ENCODE results near the gene STX1A.

The STX1A gene

GRCh38 chr7:73685311-73685710, 34.2 kb downstream of the STX1A start:
- POLR2A ChIA-PET = interaction anchor here (0.7 to 1.3 kb wide), 2 partner anchors 16 to 18 kb away, joined by 4 read pairs; no protein-coding TSS in a partner anchor
- Histone ChIP-seq H3K9me3 (ENCODE audit: control insufficient read depth, insufficient read depth, low read depth, low read length) (no peaks in the 10 kb centered on the region), H3K27ac (ENCODE audit: extremely low read depth, low read depth, low read length) (0 out of 2 replicates have a peak overlapping the region, but pooled peaks have one; percentile 11), H3K4me3 (ENCODE audit: low read depth, low read length) (no peak overlapping the region), H3K4me1 (ENCODE audit: control insufficient read depth, insufficient read depth, low read length) (peaks cover 3% of the 10 kb centered on the region; the same call in 1 of the 2 replicates), H3K36me3 (ENCODE audit: control insufficient read depth in 2 of 2, insufficient read depth in 1 of 2, low read length in 2 of 2) (peaks cover 26 to 34% of the 10 kb centered on the region in 2 experiments; a peak in 2 of 3 replicates)
- CTCF ChIA-PET = interaction anchor here (1.4 kb wide), 1 partner anchor 40 kb away, joined by 3 read pairs; no protein-coding TSS in a partner anchor
- TF ChIP-seq TCF7L2 (IDR thresholded peaks at IDR 0.05; ENCODE audit: borderline replicate concordance, low read depth, low read length) (no peak), GLI2 (tag by site-specific recombination; IDR thresholded peaks at IDR 0.05; ENCODE audit: borderline replicate concordance, low read depth) (no peak), ZNF391 (tag by site-specific recombination; IDR thresholded peaks at IDR 0.05; ENCODE audit: borderline replicate concordance, low read depth) (no peak), ZBTB21 (tag by site-specific recombination; IDR thresholded peaks at IDR 0.05) (no peak), HIC1 (tag by site-specific recombination; IDR thresholded peaks at IDR 0.05) (no peak), ZNF792 (tag by site-specific recombination; IDR thresholded peaks at IDR 0.05) (no peak), ZNF140 (tag by site-specific recombination; IDR thresholded peaks at IDR 0.05) (no peak), ZNF362 (tag by site-specific recombination; IDR thresholded peaks at IDR 0.05) (no peak), ZNF639 (tag by site-specific recombination; IDR thresholded peaks at IDR 0.05) (no peak), SP3 (tag by site-specific recombination; IDR thresholded peaks at IDR 0.05) (no peak), ZNF292 (tag by site-specific recombination; IDR thresholded peaks at IDR 0.05; ENCODE audit: borderline replicate concordance, low read depth) (no peak), ZBTB48 (tag by site-specific recombination; IDR thresholded peaks at IDR 0.05) (no peak), ZNF701 (tag by site-specific recombination; IDR thresholded peaks at IDR 0.05) (no peak), ZNF426 (tag by site-specific recombination; IDR thresholded peaks at IDR 0.05) (no peak), ZNF324 (tag by site-specific recombination; IDR thresholded peaks at IDR 0.05) (no peak), ZNF610 (tag by site-specific recombination; IDR thresholded peaks at IDR 0.05; ENCODE audit: borderline replicate concordance) (no peak)

GRCh38 chr7:73683788-73684693, 35.4 kb downstream of the STX1A start:
- CTCF ChIA-PET = interaction anchor here (0.6 to 1.4 kb wide), 3 partner anchors 16 to 75 kb away, joined by 3 to 6 read pairs (median 3); no protein-coding TSS in a partner anchor
- Histone ChIP-seq H3K4me3 (ENCODE audit: low read depth, low read length) (peak overlapping the region; percentile 91), H3K9me3 (ENCODE audit: control insufficient read depth, insufficient read depth, low read depth, low read length) (no peaks in the 10 kb centered on the region), H3K36me3 (ENCODE audit: control insufficient read depth in 2 of 2, insufficient read depth in 1 of 2, low read length in 2 of 2) (peaks cover 16 to 33% of the 10 kb centered on the region in 2 experiments; a peak in 2 of 3 replicates), H3K4me1 (ENCODE audit: control insufficient read depth, insufficient read depth, low read length) (peaks cover 3% of the 10 kb centered on the region; the same call in 1 of the 2 replicates), H3K27ac (ENCODE audit: extremely low read depth, low read depth, low read length) (peak overlapping the region; percentile 74)
- POLR2A ChIA-PET = interaction anchor here (0.5 to 1.3 kb wide), 8 partner anchors 11 to 1903 kb away, joined by 3 to 7 read pairs (median 4); no protein-coding TSS in a partner anchor
- TF ChIP-seq ZBTB11 (tag by site-specific recombination; conservative IDR thresholded peaks at IDR 0.05; ENCODE audit: low read depth) (peak; percentile 9), REST (tag by site-specific recombination; IDR thresholded peaks at IDR 0.05) (0 out of 2 replicates have a peak, but pooled peaks have one; percentile 13)

Measured in HEK293 (cell line).